PC-9 (cell line): ENCODE measurements around the gene TAF4. TPM values are rescaled to one million over a fixed set of nuclear protein-coding genes. Genes with fewer than 3 reads are reported as not detected.

ENCODE experiments used
- BruUV-seq: library from RNA; stranded (reverse); fragments of 400-500 nt; replicated peaks from 2 replicates; lab custom pipeline; 2021; lab: Mats Ljungman, UMichigan
- CTCF ChIA-PET: fragments of 300-600 bp; sonication (Branson Sonifier 250); formaldehyde crosslinking; loops from one replicate; lab custom pipeline; 2022; ENCODE audit warnings: antibody characterized with exemption; lab: Charles Lee
- POLR2A ChIA-PET: fragments of 300-600 bp; sonication (Branson Sonifier 250); formaldehyde crosslinking; loops from one replicate; lab custom pipeline; 2022; ENCODE audit warnings: antibody characterized with exemption; ENCODE audit not compliant: unreplicated experiment; lab: Charles Lee
- DNase-seq, 2 experiments: peaks; one replicate each; pipeline versions ENCODE4 v3.0.0 to v3.0.0-alpha.2; 2015 to 2022; ENCODE audit warnings: mixed read lengths in 1 of 2
- H2AFZ ChIP-seq: fragments of 200-600 bp; sonication (generic); 2 replicates; pipeline ENCODE4 v1.8.1; 2017; ENCODE audit warnings: antibody characterized with exemption
- H3F3A ChIP-seq: fragments of 200-600 bp; sonication (generic); 2 replicates; pipeline ENCODE4 v1.8.1; 2017; ENCODE audit warnings: antibody characterized with exemption, mild to moderate bottlenecking, low read depth; ENCODE audit not compliant: insufficient read depth
- H3K27ac ChIP-seq: fragments of 200-600 bp; sonication (generic); 2 replicates; pipeline ENCODE4 v1.6.1; 2016; ENCODE audit warnings: mixed run types
- H3K27me3 ChIP-seq: fragments of 200-600 bp; sonication (generic); 2 replicates; pipeline ENCODE4 v1.6.1; 2016; ENCODE audit warnings: low read depth, mixed run types; ENCODE audit not compliant: insufficient read depth
- H3K36me3 ChIP-seq: fragments of 200-600 bp; sonication (generic); 2 replicates; pipeline ENCODE4 v1.6.1; 2016; ENCODE audit warnings: low read depth, mixed run types
- H3K4me1 ChIP-seq: fragments of 200-600 bp; sonication (generic); replicated peaks from 2 replicates; pipeline ENCODE4 v1.6.1; 2016; ENCODE audit warnings: mixed run types; ENCODE audit not compliant: insufficient read depth
- H3K4me2 ChIP-seq: fragments of 200-600 bp; sonication (generic); 2 replicates; pipeline ENCODE4 v1.6.1; 2017; ENCODE audit warnings: mixed run types
- H3K4me3 ChIP-seq: fragments of 200-600 bp; sonication (generic); 2 replicates; pipeline ENCODE4 v1.6.1; 2016; ENCODE audit warnings: mixed run types
- H3K79me2 ChIP-seq: fragments of 200-600 bp; sonication (generic); 2 replicates; pipeline ENCODE4 v1.6.1; 2017; ENCODE audit warnings: low read depth, mixed run types
- H3K9me2 ChIP-seq: fragments of 200-600 bp; sonication (generic); 2 replicates; pipeline ENCODE4 v1.8.1; 2017; ENCODE audit warnings: mild to moderate bottlenecking; ENCODE audit not compliant: insufficient read depth
- H3K9me3 ChIP-seq: fragments of 200-600 bp; sonication (generic); 2 replicates; pipeline ENCODE4 v1.8.1; 2016; ENCODE audit warnings: low read depth; ENCODE audit not compliant: insufficient read depth
- H4K20me1 ChIP-seq: fragments of 200-600 bp; sonication (generic); 2 replicates; pipeline ENCODE4 v1.8.1; 2017; ENCODE audit not compliant: insufficient read depth
- CTCF ChIP-seq: fragments of 200-600 bp; sonication (generic); conservative IDR thresholded peaks from 2 replicates; pipeline ENCODE4 v1.6.1; 2017; ENCODE audit warnings: mixed run types, antibody characterized with exemption, mild to moderate bottlenecking, moderate library complexity
- EZH2 ChIP-seq: fragments of 200-600 bp; sonication (generic); IDR thresholded peaks from 2 replicates; pipeline ENCODE4 v1.8.0; 2017; ENCODE audit warnings: antibody characterized with exemption, low read depth
- intact Hi-C: fragments of 100-400 bp; cut with micrococcal nuclease; formaldehyde crosslinking; loops from one replicate; pipeline ENCODE4 v1.10.0; 2022; ENCODE audit not compliant: unreplicated experiment
- total RNA-seq: library from RNA; stranded (reverse); gene quantifications from 2 replicates; pipeline ENCODE4 v1.2.3, GENCODE V29; 2021

TAF4 gene
- total RNA-seq, 1 experiment from 2014 or later, result 32.5 TPM

DNA sequence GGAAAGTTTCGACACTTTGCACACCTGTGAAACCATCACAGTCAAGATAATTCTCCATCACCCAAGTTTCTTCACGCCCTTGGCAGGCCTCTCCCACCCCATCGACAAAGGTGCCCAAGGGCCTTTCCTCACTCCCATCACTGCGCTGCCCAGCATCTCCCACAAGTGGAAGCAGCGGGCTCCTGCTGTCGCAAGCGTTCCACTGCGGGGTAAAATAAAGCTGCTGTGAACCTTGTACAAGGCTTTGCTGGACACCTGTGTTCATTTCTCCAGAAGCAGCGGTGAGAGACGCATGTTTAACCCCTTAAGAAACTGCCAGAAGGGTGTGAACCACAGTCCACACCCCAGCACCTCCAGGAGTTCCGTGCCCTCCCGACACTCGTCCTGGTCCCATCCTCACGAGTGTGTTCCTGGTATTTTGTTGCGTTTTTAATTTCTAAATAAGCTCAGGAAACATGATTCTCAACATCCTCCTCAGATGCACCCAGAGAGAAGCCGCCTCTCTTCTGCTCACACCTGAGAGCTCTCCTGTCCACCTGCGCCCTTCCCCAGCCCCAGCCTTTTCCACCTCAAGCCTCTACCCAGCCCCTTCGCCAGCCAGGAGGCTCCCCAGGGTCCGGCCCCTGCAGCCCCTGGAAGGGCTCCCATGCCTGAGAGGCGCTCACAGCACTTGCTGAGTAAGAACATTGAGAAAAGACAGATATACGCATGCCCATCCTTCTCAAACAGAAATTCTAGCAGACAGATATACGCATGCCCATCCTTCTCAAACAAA lies 97.5 kb downstream of the TAF4 start:
- TF ChIP-seq CTCF, result no peak
- TF ChIP-seq EZH2, result no peak
- H3F3A ChIP-seq, result no peaks in the 10 kb centered on the region
- no peak overlapping the region for H3K4me2 ChIP-seq
- H3K9me2 ChIP-seq, result no peaks in the 10 kb centered on the region
- no peaks in the 10 kb centered on the region for H3K4me1 ChIP-seq
- H4K20me1 ChIP-seq, result no peaks in the 10 kb centered on the region
- H3K4me3 ChIP-seq, result no peak overlapping the region
- H3K79me2 ChIP-seq, result no peaks in the 10 kb centered on the region
- H3K36me3 ChIP-seq, result no peaks in the 10 kb centered on the region
- no TSS peak for BruUV-seq
- no peak overlapping the region for H3K27ac ChIP-seq
- H2AFZ ChIP-seq, result no peak overlapping the region
- intact Hi-C loops, result no loop called here
- H3K9me3 ChIP-seq, result no peaks in the 10 kb centered on the region
- peak in 1 of 2 experiments; percentile 31 for DNase-seq
- no peaks in the 10 kb centered on the region for H3K27me3 ChIP-seq
- ChIA-PET CTCF (no interaction called here), POLR2A (no interaction called here)

GRCh38 chr20:61967300-61967699 lies 98.4 kb downstream of the TAF4 start:
- Histone ChIP-seq H3F3A (no peaks in the 10 kb centered on the region), H3K36me3 (no peaks in the 10 kb centered on the region), H3K4me3 (no peak overlapping the region), H3K79me2 (no peaks in the 10 kb centered on the region), H3K9me3 (no peaks in the 10 kb centered on the region), H3K4me2 (no peak overlapping the region), H3K4me1 (no peaks in the 10 kb centered on the region), H3K27ac (no peak overlapping the region), H3K9me2 (no peaks in the 10 kb centered on the region), H4K20me1 (no peaks in the 10 kb centered on the region), H2AFZ (no peak overlapping the region), H3K27me3 (0 out of 2 replicates have a peak, but pooled peaks cover 2% of the 10 kb centered on the region)
- BruUV-seq, result no TSS peak
- no peak for DNase-seq
- CTCF ChIA-PET, result no interaction called here
- TF ChIP-seq CTCF (no peak), EZH2 (no peak)
- POLR2A ChIA-PET, result no interaction called here
- intact Hi-C loops, result no loop called here

DNA sequence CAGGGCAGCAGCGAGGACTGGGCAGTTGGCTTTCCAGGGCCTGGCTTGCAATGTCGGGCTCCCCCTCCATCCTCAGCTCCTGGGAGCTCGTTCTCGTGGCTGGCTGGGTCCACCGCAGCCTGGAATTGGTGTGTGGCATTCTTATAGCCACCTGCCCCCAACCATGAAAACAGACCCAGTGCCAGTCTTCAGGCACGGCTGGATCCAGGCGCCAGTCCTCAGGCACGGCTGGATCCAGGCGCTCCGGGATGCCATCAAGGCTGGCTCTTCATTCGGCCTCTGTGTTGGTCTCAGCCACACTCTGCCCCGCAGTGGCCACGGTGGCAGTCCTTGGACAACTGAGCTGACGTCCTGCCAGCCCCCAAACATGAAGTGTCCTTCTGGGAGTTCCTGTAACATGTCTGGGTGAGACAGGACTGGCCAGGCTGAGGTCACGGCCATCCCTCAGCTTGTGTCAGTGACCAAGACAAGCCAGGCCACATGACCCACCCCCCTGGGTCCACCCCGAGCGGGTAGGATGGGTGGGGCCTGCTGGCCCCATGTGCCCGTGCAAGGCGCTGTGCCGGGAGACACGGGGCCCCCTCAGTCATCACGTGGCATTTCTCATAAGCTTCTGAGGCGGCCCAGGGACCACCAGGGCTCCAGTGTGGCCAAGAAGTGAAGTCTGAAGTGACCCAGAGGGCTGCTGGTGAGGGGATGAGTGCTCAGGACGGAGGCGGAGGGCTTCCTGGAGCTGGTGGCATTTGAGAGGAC lies 99.0 kb downstream of the TAF4 start:
- no peaks in the 10 kb centered on the region for H3K9me2 ChIP-seq

More for the DNA sequence above, 99.0 kb downstream of the TAF4 start:
- 0 out of 2 replicates have a peak, but pooled peaks cover 9% of the 10 kb centered on the region for H3K27me3 ChIP-seq
- CTCF ChIA-PET, result no interaction called here
- H3K9me3 ChIP-seq, result no peaks in the 10 kb centered on the region
- no peak for DNase-seq
- no TSS peak for BruUV-seq
- no peaks in the 10 kb centered on the region for H3K36me3 ChIP-seq
- TF ChIP-seq EZH2, result no peak
- TF ChIP-seq CTCF, result no peak
- no peak overlapping the region for H3K27ac ChIP-seq
- no peaks in the 10 kb centered on the region for H3K79me2 ChIP-seq
- no peaks in the 10 kb centered on the region for H4K20me1 ChIP-seq
- H3K4me1 ChIP-seq, result no peaks in the 10 kb centered on the region
- no peaks in the 10 kb centered on the region for H3F3A ChIP-seq
- no peak overlapping the region for H2AFZ ChIP-seq
- no peak overlapping the region for H3K4me2 ChIP-seq
- intact Hi-C loops, result no loop called here
- no peak overlapping the region for H3K4me3 ChIP-seq
- POLR2A ChIA-PET, result no interaction called here
